GM21367 (cell line): Measurements from ENCODE around the gene VTI1A.
"Not testable (repeated sequence)": the region's sequence is repeated elsewhere in the genome, so short reads cannot be mapped to it uniquely, and the experiment has no call there.

Experiments
- ATAC-seq: cut with Tn5 transposase; IDR thresholded peaks from one replicate; pipeline ENCODE4 v1.9.1; 2021; ENCODE audit not compliant: unreplicated experiment

The VTI1A gene

GRCh38 chr10:112713411-112713810 is 266.4 kb downstream of the VTI1A start:
- no peak for ATAC-seq

- no peak for ATAC-seq
Observed at GRCh38 chr10:112715581-112715980, 268.6 kb downstream of the VTI1A start.

- ATAC-seq: no peak
Observed at GRCh38 chr10:112716076-112716475, 269.1 kb downstream of the VTI1A start.

- no peak for ATAC-seq
Observed at GRCh38 chr10:112716924-112717413, 270.0 kb downstream of the VTI1A start.

GRCh38 chr10:112720178-112720577 is 273.2 kb downstream of the VTI1A start:
- no peak for ATAC-seq

GRCh38 chr10:112721080-112721698 is 274.2 kb downstream of the VTI1A start:
- ATAC-seq: peak; percentile 78

GRCh38 chr10:112722758-112723157 is 275.7 kb downstream of the VTI1A start:
- ATAC-seq: no peak

GRCh38 chr10:112723876-112724275 is 276.9 kb downstream of the VTI1A start:
- ATAC-seq: no peak

GRCh38 chr10:112724404-112724991 is 277.5 kb downstream of the VTI1A start:
- ATAC-seq: no peak

GRCh38 chr10:112728118-112728883 is 281.3 kb downstream of the VTI1A start:
- no peak for ATAC-seq

GRCh38 chr10:112728997-112729396 is 282.0 kb downstream of the VTI1A start:
- no peak for ATAC-seq

- not testable (repeated sequence) for ATAC-seq
Observed at GRCh38 chr10:112731450-112731849, 284.4 kb downstream of the VTI1A start.

- ATAC-seq: no peak
Observed at GRCh38 chr10:112732277-112732921, 285.4 kb downstream of the VTI1A start.

GRCh38 chr10:112735041-112735695 is 288.2 kb downstream of the VTI1A start:
- no peak for ATAC-seq

- ATAC-seq: no peak
Observed at GRCh38 chr10:112738606-112739591, 291.9 kb downstream of the VTI1A start.

GRCh38 chr10:112739592-112740353 is 292.8 kb downstream of the VTI1A start:
- no peak for ATAC-seq

GRCh38 chr10:112741830-112742402 is 294.9 kb downstream of the VTI1A start:
- ATAC-seq: no peak

GRCh38 chr10:112744181-112745096 is 297.4 kb downstream of the VTI1A start:
- no peak for ATAC-seq
